Panc1 (cell line): ENCODE results near the gene GMPPA.

Experiments
- SIN3A ChIP-seq: IDR thresholded peaks from 2 replicates; pipeline ENCODE4 v1.6.1; 2012; ENCODE audit warnings: low read depth, mild to moderate bottlenecking, low read length, moderate library complexity, borderline replicate concordance; ENCODE audit not compliant: insufficient read depth
- TCF7L2 ChIP-seq: IDR thresholded peaks from 2 replicates; pipeline ENCODE4 v1.6.1; 2011; ENCODE audit warnings: mild to moderate bottlenecking, low read depth, low read length, inconsistent platforms
- TF ChIP-seq, protein P1 (sequence below): fragments of 450-650 bp; IDR thresholded peaks from 2 replicates; pipeline ENCODE4 v1.5.1; 2017; ENCODE audit warnings: mild to moderate bottlenecking

DNA sequence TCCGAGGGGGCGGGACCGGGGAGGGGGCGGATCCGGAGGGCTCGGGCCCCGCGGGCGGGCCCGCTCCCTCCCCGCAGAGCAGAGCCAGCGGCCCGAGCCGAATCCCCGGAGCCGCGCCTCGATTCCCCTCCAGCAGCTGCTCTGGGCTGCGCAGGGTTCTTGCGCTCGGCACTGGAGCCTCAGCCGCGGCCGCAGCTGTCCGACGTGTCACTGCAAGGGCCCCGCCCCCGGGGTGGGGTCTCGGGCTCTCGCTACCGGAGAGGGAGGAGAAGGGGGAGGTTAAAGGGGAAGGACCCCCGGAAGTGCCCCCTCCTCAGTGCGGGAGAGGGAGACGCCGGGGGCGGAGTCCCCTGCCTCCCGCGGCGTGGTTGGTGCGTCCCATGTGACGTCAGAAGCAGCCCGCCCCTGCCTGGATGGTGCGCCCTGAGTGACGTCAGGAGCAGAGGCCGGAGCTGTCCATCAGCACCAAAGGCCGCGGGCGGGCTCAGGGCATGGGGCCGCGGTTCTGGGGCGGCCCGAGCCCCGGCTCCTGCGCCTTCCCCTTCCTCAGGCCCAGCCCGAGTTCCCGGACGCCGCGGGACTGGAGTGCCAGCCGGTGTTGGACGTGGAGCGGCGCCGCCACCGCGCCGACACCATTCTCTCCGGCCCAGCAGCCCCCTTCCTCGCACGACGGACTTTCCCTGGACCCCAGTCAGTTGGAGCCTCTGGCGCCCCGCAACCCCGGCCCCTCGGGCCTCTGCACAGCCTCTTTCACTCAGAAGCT is 45.1 kb downstream of the GMPPA start, which contains the start of the genes CHPF and TMEM198:
- TF ChIP-seq, protein P1, sequence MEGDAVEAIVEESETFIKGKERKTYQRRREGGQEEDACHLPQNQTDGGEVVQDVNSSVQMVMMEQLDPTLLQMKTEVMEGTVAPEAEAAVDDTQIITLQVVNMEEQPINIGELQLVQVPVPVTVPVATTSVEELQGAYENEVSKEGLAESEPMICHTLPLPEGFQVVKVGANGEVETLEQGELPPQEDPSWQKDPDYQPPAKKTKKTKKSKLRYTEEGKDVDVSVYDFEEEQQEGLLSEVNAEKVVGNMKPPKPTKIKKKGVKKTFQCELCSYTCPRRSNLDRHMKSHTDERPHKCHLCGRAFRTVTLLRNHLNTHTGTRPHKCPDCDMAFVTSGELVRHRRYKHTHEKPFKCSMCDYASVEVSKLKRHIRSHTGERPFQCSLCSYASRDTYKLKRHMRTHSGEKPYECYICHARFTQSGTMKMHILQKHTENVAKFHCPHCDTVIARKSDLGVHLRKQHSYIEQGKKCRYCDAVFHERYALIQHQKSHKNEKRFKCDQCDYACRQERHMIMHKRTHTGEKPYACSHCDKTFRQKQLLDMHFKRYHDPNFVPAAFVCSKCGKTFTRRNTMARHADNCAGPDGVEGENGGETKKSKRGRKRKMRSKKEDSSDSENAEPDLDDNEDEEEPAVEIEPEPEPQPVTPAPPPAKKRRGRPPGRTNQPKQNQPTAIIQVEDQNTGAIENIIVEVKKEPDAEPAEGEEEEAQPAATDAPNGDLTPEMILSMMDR: no peak
- TF ChIP-seq TCF7L2: no peak
- peak; percentile 62; the same call in 1 of the 2 replicates for TF ChIP-seq SIN3A
